Activated CD8-positive, alpha-beta memory T cell treated with anti-CD3 and anti-CD28 coated beads, Interleukin-2, amount 50 U/mL, for 4 hours (primary cell): ENCODE results near the gene NCCRP1.

Experiments used
- DNase-seq: peaks from one replicate; pipeline ENCODE4 v3.0.0-alpha.2; 2020

Gene NCCRP1

GRCh38 chr19:39247701-39248664 is 51.2 kb downstream of the NCCRP1 start:
- DNase-seq: no peak

GRCh38 chr19:39248806-39249205 is 52.0 kb downstream of the NCCRP1 start, which contains the start of gene IFNL4:
Gene IFNL4, minus strand, starts transcription at chr19:39248856.
- DNase-seq: no peak

GRCh38 chr19:39251081-39251480 is 54.3 kb downstream of the NCCRP1 start:
- no peak for DNase-seq
